ENCODE results near the gene MAP1LC3B.
"Not testable (repeated sequence)": the region's sequence is repeated elsewhere in the genome, so short reads cannot be mapped to it uniquely, and the experiment has no call there.

MAP1LC3B gene

DNA sequence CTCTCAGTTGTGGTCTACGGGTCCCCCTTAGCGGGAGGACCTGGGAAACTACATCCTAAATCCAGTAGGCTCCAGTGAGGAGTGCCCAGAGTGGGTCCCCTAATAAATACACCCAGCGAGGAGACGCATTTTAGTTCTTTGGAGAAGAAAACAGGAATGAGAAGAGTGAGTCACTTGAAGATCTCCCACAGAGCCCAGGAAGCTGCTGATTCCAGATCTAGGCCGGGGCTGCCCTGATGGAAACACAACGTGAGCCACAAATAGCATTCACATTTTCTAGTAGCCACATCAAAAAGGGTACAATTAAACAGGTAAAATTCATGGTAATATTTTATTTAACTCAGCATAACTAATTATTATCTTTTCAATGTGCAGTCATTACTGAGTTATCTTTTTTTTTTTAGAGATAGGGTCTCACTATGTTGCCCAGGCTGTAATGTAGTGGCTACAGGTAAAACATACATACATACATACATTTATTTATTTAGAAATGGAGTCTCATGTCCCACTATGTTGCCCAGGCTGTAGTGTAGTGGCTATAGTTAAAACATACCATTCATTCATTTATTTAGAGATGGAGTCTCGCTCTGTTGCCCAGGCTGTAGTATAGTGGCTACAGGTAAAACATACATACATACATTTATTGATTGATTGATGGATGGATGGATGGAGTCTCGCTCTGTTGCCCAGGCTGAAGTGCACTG lies 30.1 kb upstream of the MAP1LC3B start:
- DNase-seq: no peak

DNA sequence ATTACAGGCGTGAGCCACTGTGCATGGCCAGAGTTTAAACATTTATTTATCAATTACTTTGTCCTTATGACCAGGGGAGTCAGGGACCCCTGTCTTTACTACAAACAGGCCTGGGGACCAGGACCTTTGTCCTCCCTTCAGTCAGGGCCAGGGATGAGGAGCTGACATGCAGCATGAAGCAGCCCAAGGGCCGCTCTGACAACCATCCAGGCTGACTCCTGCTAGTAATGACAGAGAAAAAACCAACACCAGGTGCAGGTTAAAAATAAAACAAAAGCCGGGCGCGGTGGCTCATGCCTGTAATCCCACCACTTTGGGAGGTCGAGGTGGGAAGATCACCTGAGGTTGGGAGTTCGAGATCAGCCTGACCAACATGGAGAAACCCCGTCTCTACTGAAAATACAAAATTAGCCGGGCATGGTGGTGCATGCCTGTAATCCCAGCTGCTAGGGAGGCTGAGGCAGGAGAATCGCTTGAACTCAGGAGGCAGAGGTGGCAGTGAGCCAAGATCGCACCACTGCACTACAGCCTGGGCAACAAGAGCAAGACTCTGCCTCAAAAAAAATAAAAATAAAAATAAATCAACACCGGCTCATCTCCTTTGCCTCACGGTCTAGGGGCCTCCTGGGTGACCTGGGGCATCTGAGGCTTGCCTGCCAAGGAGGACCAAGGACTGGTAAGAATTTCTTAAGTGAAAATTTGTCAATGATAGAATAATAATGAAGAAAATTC lies 29.1 kb upstream of the MAP1LC3B start:
- not testable (repeated sequence) for DNase-seq

DNA sequence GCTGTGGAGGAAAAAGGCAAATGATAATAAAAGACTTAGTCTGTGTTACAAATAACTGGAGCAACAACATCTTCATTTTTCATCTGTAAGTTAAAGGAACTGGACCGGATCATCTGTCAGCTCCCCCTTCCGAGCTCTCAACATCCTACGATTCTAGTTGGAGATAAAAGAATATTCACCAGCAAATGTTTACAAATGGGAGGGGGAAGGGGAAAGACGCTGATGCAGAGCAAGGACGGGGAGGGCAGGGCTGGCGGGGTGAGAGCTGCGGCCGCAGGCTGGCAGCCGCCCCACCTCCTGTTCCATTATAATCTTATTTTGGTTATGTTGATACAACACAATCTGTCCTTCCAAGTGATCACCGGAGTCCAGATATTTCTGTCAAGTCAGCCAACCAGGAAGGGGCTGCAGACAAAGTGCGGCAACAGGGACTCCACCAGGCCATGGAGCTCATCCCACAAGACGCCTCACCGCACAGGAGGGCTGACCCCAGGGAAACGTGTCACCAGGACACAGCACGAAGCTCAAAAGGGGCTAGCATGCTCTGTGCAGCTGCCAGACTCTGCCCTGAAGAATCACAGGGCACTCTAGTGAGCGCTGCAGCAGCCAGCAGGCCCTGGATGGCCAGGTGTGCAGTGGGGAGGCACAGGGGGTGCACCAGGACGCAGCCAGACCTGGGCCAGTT lies 28.2 kb upstream of the MAP1LC3B start:
- no peak for DNase-seq

DNA sequence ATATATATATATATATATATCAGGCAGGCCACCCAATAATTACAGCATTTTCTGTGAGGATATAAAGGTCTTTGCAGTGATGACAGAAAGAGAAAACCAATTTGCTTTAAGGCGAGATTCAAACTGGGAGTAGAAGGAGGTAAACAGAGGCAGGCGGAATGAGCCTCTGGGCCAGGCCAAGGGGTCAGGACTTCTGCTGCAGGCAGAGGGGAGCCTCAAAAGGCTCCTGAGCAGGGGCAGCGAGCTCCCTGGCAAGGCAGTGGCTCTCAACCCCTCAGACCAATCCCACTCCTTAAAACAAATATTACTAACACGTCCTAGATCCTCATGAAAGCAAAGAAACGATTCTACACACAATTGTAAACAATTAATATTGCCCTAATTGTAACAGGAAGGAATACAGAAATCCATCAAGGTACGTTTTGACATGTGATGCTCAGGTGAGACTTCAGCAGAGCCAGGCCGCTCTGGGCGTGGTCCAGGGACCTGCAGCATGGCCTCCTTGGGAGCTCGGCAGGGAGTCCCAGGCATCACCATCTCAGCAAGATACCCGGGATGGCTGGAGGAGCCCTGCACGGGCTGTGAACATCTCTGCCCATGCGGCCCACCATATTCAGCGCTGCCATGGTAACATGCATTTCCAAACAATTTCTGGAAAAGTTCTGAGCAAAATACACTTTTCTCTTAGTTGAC lies 27.0 kb upstream of the MAP1LC3B start:
- no peak for DNase-seq

DNA sequence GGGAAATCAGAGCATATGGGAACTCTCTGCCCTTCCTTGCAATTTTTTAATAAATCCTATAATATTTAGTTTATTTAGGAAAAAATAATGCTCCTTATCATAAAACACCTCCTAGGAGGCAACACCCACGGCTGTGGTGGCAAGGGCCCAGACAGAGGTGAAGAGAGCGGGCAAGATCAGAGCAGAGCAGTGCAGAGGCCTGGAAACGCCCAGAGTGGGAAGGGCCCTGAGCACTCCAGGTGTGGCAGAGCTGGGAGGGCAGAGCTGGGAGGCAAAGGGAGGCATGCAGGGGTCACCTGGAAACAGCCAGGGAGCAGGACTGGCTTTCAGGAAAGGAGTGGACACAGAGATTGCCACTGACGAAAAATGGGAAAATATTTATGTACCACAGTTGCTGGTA lies 25.8 kb upstream of the MAP1LC3B start:
- no peak for DNase-seq

DNA sequence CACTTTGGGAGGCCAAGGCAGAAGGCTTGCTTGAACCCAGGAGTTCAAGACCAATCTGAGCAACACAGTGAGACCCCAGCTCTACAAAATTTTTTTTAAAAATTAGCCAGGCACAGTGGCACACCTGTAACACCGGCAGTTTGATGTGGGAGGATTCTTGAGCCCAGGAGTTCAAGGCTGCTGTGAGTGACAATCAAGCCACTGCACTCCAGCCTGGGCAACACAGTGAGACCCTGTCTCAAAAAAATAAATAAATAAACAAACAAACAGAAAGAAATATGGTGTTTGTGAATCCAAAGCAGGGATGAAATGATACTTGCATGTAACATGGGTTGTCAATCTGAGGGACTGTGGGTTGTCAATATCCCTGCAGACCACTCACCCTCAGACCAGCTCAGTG lies 25.2 kb upstream of the MAP1LC3B start:
- DNase-seq: no peak

DNA sequence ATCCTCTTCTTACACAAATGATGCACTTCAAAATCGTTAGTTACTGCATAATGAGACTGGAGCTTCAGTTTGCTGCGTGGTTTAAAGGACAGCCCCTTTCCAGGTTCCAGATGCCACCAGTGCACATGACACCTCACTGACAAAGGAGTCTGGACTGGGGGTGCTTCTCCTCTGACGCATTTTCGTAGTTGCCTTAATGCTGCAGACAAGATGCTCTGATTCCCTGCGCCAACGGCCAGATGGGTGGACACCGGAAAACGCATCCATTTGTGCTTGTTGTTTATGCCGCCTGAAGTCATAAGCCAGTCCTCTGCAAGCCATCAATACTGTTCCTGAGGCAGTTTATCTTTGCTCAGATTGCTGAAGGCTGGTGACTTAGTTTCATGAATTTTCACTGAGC lies 24.6 kb upstream of the MAP1LC3B start:
- no peak for DNase-seq

DNA sequence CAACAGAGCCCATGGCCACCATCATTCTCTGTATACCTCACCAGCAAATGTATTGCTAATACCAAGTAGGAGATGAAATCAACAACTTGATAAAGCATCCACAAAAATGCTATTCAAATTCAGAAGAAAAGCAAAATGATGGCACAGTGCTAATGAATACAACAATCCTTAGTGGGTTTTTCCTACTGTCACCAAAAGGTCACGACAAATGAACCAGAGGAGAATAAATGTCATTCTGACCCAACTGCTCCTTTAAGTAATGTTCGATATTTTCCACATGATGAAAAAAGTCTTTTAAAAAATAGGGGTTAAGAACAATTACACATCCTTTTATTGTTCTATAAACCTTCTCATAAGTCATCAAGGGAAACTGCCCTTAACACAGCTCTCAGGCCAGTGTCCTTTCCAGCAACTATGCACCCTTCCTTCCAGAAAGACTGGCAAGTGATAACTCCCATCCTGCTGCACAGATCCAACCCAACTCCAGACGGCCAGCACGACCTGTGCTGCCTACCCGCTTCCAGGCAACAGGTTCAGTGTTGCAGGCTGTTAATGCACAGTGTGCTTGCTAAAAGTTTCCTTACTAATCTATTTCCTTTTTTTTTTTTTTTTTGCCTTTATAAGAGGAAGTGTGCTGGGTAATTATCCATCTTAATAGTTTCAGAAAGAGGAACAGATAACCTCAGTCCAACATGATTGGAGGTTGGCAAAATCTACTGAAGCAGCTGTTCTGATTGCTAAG lies 23.9 kb upstream of the MAP1LC3B start:
- no peak for DNase-seq

DNA sequence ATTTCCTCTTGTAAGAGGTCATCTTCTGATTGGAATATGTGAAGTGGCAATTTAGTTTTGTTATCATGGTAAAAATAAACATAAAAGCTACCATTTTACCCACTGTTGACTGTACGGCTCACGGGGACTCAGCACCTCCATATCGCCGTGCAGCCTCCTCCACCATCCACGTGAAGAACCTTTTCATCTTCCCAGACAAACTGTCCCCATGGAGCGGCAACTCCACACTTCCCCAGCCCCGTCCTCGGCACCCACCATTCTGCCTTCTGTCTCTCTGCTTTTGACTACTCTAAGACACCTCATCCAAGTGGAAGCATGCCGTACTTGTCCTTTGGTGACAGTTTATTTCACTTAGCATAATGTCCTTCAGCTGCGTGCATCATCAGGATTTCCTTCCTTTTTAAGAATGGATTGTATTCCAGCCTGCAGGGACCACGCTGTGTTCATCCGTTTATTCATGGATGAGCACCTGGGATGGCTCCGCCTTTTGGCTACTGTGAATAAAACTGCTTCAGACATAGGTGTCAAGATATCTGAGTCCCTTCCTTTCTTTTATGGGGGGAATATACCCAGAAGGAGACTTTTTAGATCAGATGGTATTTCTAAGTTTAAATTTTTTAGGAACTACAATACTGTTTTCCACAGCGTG lies 22.9 kb upstream of the MAP1LC3B start:
- no peak for DNase-seq

DNA sequence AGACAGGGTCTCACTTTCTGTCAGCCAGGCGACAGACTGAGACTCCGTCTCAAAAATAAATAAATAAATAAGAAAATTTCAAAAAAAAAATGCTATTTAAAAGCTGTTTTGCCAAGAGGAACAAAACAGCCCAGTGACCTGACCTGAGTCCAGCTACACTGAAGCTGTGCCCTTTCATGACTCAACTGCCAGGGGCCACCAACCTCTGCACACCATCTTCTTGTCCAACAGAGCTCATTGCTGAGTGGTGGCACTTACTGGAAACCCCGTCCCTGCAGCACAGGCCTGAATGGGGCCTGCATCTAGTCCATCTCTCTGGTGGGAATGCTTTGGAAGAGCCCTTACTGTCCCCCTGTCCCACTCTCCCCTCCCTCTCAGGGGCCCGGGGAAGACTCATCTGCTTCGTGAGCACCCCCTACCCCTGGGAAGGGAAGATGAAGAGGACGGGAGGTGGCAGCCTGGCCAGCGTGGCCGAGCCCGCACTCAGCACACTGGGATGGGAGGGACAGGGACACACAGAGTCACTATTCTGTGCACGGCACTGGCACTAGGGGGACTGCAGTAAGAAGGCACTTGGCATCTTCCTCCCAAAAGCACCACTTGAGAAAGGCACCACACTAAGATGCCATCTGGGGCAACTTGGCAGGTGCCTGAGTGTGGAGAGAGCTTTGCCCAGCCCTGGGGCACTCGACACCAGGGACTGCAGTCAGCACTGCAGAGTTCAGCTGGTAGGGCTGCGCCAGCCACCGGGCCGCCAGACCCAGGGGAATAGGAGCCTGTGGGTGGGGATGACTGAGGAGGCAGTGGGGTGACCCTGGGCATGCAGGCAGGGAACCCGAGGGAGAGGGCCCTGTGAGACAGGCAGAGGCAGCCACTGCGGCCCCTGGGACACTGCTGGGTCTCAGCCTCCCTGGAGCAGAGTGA lies 22.1 kb upstream of the MAP1LC3B start:
- DNase-seq: no peak

DNA sequence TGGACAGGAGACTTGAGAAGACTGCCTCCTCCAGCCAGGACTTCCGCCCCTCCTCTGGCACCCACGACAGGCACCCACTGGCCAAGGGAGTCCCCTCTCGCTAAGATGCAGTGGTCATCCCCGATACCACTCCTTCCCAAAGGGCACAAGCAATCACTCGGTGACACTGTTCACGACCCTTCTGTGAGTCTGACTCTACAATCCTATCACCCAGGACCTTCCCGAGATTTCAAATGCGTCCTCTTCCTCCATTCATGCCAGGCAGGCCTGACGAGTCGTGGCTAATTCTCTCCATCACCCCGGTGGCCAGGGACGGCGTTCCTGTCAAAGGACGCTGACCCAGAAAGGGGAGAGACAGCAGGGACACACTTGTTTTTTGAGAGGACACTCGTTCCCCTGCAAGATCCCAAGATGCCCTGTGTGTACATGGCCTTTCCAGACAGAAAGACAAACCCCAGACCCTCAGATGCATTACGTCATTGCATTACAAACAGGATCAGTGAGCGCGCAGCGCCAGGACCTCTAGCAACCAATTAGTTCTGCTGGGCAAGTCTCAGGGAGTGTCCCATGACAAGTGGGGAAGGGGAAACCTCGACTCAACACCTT lies 20.8 kb upstream of the MAP1LC3B start:
- DNase-seq: no peak

DNA sequence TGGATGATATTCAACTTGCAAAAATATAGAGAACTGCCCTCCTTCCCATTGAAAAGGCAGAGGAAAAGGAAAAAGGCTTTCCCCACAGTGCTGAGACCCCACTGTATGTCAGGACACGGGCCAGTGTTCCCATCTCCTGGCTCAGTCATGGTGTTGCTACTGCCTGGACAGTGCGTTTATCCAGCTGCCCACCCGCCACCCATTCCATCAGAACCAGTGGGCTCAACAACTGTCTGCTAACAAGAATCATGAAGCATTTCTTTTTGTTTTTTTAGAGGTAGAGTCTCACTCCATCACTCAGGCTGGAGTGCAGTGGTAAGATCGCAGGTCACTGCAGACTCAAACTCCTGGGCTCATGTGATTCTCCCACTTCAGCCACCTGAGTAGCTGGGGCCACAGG lies 19.8 kb upstream of the MAP1LC3B start:
- DNase-seq: no peak

DNA sequence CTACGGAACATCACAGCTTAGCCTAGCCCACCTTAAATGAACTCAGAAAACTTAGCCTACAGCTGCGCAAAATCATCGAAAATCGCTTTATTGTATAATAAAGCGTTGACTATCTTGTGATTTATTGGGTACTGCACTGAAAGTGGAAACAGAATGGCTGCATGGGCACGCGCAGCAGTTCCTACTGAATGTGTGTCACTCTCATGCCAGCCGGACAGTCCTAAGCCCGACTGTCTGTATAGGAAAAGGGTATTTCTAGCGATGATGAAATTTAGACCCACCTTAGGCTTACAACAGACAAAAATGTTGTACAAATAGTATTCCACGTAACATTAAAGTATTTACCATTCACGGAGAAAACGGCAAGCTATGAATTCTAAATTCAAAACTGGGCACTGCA lies 17.8 kb upstream of the MAP1LC3B start:
- DNase-seq: no peak

DNA sequence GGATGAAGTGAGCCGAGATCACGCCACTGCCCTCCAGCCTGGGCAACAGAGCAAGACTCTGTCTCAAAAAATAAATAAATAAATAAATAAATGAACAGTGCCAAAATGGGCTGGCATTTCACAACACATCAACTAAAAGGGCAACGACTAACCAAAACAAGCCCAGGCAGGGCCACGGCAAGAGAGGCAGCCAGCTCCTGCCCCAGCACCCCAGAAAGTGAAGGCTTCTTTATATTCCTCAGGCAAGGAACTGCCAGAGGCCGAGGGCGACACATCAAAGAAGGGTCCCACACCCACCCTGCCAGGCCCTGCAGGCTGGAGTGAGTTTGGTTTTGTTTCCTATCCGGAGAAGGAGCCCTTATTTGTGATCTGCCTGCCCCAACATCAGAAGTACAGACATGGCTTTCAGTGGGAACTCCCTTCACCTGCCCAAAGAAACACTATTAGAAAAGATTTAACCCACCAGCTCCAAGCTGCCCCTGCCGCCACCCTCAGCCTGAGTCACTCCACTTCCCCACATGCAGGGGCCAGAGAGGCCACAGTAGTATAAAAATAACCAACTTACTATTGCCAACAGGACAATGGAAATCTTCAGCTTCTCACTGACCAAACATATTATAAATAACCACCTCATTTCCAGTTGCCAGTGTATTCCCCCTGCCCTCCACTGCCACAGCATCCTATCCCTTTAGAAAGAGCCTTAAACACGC lies 16.6 kb upstream of the MAP1LC3B start:
- no peak for DNase-seq

DNA sequence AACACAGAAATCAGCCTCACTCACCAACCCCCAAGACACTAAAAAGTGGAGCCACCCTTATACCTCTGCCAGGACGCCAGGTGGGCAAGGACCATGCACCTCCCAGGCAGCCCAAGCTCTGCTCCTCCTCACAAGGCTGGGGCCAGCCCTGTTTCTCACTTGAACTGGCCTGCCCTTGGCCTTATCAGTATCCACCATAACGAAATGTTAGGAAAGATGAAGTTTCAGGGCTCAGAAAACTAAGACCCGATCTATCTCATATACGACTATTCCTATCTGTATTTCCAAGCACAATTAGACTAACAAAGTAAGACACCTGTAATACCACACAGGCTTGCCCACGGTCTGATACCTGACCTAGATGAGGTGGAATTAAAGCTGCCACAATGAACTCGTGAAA lies 15.5 kb upstream of the MAP1LC3B start:
- no peak for DNase-seq

DNA sequence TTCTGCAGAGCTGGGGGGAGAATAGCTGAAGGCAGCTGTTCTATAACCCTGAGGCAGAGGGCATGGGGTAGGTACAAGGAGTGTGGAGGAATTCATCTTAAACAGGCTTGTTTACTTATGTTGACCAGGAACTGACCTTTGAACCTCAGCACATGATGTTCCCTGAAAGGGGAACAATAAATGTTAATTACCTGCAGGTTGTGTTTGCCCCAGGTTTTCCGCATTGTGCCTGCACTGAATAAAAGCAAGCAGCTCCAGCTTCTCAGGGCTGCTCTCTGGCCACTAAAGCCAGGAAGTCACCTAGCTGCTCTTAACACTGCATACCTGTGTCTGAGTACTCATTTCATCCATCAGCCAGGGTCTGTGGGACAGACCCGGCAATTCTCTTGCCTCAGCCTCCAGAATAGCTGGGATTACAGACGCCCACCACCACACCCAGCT lies 12.8 kb upstream of the MAP1LC3B start:
- DNase-seq: not testable (repeated sequence)

DNA sequence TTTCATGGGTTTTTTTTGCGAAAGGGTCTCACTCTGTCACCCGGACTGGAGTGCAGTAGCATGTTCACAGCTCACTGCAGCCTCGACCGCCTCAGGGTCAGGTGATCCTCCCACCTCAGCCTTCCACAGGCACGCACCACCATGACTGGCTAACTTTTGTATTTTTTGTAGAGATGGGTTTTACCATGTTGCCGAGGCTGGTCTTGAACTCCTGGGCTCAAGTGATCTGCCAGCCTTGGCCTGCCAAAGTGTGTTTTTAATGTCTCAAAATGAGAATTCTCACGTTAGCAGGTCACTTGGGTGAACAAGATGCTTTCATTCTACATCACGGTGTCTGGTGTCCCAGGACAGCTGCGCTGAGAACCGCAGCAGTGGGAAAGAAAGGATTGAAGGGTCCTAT lies 11.7 kb upstream of the MAP1LC3B start:
- no peak for DNase-seq

DNA sequence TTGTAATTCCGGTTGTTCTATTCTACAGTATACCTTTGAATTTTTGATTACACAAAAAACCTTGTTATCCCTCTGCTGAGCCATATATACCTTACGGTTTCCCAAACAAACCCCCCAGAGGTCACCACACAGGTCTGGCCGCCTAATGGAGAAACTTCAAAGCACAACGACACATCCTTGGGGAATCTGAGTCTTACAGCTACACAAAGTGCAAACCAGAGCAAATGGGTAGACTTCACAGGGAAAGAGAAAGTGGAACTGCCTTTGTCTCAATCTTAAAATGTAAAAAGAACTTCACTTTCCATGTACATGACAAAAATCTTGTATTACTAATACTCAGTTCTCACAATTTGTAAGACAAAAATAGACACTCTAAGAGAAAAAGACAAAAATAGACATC lies 11.3 kb upstream of the MAP1LC3B start:
- no peak for DNase-seq

DNA sequence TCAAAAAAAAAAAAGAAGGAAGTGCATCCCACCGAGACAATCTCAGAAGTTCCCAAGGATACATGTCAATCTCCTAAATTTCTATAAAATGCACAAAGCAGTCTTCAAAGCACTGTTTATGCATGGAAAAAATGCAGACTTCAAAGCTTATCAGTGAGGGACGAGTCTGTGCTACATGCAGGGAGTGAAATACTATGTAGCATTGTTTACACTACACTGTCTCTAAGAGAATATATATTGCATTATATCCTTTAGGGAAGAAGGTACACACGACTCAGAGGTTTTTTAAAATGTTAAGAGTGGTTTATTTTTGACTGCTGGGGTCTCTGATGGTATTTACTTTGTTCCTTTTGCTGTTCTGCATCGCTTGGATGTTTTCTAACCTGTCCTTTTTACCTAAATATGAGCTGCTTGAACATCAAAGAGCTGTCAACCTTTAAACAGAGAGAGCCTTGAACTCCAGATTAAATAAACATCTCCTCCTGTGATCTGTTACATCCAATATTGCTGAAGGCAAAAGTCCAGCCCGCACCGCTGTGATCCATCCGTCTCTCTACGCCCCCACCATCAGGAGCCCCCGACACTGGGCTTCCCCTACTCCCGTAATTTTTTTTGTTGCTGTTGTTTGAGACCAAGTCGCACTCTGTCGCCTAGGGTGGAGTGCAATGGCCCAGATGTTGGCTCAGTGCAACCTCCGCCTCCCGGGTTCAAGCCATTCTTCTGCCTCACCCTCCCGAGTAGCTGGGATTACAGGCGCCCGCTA lies 9.9 kb upstream of the MAP1LC3B start:
- DNase-seq: no peak

Measured in left hindlimb (tissue), 1 donor.